Measurements from ENCODE around the gene KIAA1191. TPM values are rescaled to one million over a fixed set of nuclear protein-coding genes. Genes with fewer than 3 reads are reported as not detected.

The KIAA1191 gene
- total RNA-seq, 1 experiment from 2014 or later = 99.0 TPM

DNA sequence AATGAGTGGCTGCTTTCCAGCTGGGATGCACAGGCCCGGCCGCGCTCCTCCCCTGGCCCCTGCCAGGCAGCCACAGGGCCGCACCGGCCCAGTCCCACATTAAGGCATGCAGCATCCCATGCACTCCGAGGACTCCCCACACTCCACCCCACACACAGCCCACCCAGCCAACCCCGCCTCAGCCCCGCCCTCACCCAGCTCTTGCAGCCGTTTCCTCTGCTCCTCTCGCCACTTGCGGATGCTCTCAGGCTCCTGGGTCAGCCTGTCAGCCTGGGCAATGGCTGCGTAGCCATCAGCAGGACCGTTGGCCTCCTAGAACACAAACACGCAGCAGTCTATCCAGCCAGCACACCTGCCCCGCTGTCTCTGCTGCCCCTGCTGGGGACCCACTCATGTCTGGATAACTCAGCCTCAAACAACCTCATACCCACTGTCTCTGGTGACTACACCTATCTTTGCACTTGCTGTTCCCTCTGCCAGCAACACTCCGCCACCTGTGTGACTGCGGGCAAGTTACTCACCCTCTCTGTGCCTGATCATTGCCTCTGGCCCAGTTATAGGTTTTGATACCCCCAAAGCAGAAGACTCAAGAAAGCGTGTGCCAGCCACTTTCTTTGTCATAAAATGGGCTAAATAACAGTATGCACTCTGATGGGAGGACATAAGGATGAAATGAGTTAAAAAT, 36.3 kb upstream of the KIAA1191 start:
- no peak for ATAC-seq
- BruUV-seq (replicated peaks) = no TSS peak
- Histone ChIP-seq H3K79me2 (ENCODE audit: insufficient read depth, low read length) (no peaks in the 10 kb centered on the region; the same call in 1 of the 2 replicates), H2AFZ (ENCODE audit: low read depth, low read length, poor library complexity, severe bottlenecking) (no peak overlapping the region), H3K9me2 (ENCODE audit: insufficient read depth) (no peaks in the 10 kb centered on the region), H3K27ac (ENCODE audit: low read depth, low read length) (no peak overlapping the region), H3K9ac (ENCODE audit: low read length) (no peak overlapping the region), H3K4me3 (replicated peaks in 1 of 2; ENCODE audit: low read depth in 1 of 2, low read length in 2 of 2) (no peak overlapping the region), H3K4me1 (ENCODE audit: control insufficient read depth in 1 of 2, insufficient read depth in 2 of 2, low read length in 2 of 2) (peaks cover 13 to 17% of the 10 kb centered on the region in 2 experiments), H3K27me3 (ENCODE audit: insufficient read depth, low read length) (no peaks in the 10 kb centered on the region), H3K9me3 (ENCODE audit: control insufficient read depth in 1 of 2, insufficient read depth in 1 of 2, low read depth in 1 of 2, low read length in 2 of 2) (no peaks in the 10 kb centered on the region), H3K4me2 (ENCODE audit: low read length) (no peak overlapping the region), H3K36me3 (ENCODE audit: control insufficient read depth in 1 of 2, insufficient read depth in 2 of 2, low read length in 2 of 2) (no peaks in the 10 kb centered on the region), H4K20me1 (ENCODE audit: insufficient read depth) (no peaks in the 10 kb centered on the region)
- no peak for DNase-seq (ENCODE audit: low read depth, low spot score)
- ChIA-PET POLR2A (no interaction called here), CTCF (no interaction called here), RAD21 (ENCODE audit: low non-redundant PET in 1 of 2, low total read pairs in 2 of 2, uncharacterized antibody in 2 of 2, unreplicated experiment in 2 of 2) (no interaction called here)
- intact Hi-C loops (cut with micrococcal nuclease) = no loop called here
- TF ChIP-seq ZFX (IDR thresholded peaks at IDR 0.05) = no peak
- no peak for TF ChIP-seq ELF1 (IDR thresholded peaks at IDR 0.05; ENCODE audit: borderline replicate concordance, low read depth)
- TF ChIP-seq, protein P1, sequence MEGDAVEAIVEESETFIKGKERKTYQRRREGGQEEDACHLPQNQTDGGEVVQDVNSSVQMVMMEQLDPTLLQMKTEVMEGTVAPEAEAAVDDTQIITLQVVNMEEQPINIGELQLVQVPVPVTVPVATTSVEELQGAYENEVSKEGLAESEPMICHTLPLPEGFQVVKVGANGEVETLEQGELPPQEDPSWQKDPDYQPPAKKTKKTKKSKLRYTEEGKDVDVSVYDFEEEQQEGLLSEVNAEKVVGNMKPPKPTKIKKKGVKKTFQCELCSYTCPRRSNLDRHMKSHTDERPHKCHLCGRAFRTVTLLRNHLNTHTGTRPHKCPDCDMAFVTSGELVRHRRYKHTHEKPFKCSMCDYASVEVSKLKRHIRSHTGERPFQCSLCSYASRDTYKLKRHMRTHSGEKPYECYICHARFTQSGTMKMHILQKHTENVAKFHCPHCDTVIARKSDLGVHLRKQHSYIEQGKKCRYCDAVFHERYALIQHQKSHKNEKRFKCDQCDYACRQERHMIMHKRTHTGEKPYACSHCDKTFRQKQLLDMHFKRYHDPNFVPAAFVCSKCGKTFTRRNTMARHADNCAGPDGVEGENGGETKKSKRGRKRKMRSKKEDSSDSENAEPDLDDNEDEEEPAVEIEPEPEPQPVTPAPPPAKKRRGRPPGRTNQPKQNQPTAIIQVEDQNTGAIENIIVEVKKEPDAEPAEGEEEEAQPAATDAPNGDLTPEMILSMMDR (IDR thresholded peaks at IDR 0.05 in 2 of 3, conservative IDR thresholded peaks at IDR 0.05 in 1 of 3; ENCODE audit: borderline replicate concordance in 1 of 3, insufficient read depth in 1 of 3, low read depth in 2 of 3, low read length in 2 of 3) = no peak
- TF ChIP-seq SP1 (IDR thresholded peaks at IDR 0.05; ENCODE audit: low read depth) = no peak
- TF ChIP-seq, protein P2, sequence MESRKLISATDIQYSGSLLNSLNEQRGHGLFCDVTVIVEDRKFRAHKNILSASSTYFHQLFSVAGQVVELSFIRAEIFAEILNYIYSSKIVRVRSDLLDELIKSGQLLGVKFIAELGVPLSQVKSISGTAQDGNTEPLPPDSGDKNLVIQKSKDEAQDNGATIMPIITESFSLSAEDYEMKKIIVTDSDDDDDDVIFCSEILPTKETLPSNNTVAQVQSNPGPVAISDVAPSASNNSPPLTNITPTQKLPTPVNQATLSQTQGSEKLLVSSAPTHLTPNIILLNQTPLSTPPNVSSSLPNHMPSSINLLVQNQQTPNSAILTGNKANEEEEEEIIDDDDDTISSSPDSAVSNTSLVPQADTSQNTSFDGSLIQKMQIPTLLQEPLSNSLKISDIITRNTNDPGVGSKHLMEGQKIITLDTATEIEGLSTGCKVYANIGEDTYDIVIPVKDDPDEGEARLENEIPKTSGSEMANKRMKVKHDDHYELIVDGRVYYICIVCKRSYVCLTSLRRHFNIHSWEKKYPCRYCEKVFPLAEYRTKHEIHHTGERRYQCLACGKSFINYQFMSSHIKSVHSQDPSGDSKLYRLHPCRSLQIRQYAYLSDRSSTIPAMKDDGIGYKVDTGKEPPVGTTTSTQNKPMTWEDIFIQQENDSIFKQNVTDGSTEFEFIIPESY (IDR thresholded peaks at IDR 0.05; ENCODE audit: extremely low read depth, insufficient replicate concordance, low read length) = no peak
- TF ChIP-seq POLR2AphosphoS5 (IDR thresholded peaks at IDR 0.05; ENCODE audit: low read depth, low read length) = no peak
- TF ChIP-seq CEBPB (IDR thresholded peaks at IDR 0.05; ENCODE audit: low read depth) = no peak
- no peak for TF ChIP-seq EGR1 (IDR thresholded peaks at IDR 0.05; ENCODE audit: low read depth)
- TF ChIP-seq EZH2 (IDR thresholded peaks at IDR 0.05) = no peak
- no peak for TF ChIP-seq FOSL1 (IDR thresholded peaks at IDR 0.05; ENCODE audit: low read depth)
- TF ChIP-seq RAD21 (IDR thresholded peaks at IDR 0.05; ENCODE audit: low read depth) = no peak
- no peak for TF ChIP-seq EZH2phosphoT487 (IDR thresholded peaks at IDR 0.05; ENCODE audit: borderline replicate concordance)
- TF ChIP-seq, protein P3, sequence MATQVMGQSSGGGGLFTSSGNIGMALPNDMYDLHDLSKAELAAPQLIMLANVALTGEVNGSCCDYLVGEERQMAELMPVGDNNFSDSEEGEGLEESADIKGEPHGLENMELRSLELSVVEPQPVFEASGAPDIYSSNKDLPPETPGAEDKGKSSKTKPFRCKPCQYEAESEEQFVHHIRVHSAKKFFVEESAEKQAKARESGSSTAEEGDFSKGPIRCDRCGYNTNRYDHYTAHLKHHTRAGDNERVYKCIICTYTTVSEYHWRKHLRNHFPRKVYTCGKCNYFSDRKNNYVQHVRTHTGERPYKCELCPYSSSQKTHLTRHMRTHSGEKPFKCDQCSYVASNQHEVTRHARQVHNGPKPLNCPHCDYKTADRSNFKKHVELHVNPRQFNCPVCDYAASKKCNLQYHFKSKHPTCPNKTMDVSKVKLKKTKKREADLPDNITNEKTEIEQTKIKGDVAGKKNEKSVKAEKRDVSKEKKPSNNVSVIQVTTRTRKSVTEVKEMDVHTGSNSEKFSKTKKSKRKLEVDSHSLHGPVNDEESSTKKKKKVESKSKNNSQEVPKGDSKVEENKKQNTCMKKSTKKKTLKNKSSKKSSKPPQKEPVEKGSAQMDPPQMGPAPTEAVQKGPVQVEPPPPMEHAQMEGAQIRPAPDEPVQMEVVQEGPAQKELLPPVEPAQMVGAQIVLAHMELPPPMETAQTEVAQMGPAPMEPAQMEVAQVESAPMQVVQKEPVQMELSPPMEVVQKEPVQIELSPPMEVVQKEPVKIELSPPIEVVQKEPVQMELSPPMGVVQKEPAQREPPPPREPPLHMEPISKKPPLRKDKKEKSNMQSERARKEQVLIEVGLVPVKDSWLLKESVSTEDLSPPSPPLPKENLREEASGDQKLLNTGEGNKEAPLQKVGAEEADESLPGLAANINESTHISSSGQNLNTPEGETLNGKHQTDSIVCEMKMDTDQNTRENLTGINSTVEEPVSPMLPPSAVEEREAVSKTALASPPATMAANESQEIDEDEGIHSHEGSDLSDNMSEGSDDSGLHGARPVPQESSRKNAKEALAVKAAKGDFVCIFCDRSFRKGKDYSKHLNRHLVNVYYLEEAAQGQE (IDR thresholded peaks at IDR 0.05; ENCODE audit: low read depth) = no peak
- TF ChIP-seq, protein P4, sequence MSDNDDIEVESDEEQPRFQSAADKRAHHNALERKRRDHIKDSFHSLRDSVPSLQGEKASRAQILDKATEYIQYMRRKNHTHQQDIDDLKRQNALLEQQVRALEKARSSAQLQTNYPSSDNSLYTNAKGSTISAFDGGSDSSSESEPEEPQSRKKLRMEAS (IDR thresholded peaks at IDR 0.05) = no peak
